ENCODE results near the gene FOXN4.

The FOXN4 gene

GRCh38 chr12:109305547-109305946 is 3.5 kb downstream of the FOXN4 start:
- DNase-seq (ENCODE audit: low read depth), result no peak

GRCh38 chr12:109304485-109304884 is 4.6 kb downstream of the FOXN4 start:
- DNase-seq (ENCODE audit: low read depth), result no peak

- no peak for DNase-seq (ENCODE audit: low read depth)
Measured at GRCh38 chr12:109302770-109303169, 6.3 kb downstream of the FOXN4 start.

- DNase-seq (ENCODE audit: low read depth), result no peak
Measured at GRCh38 chr12:109302358-109302757, 6.7 kb downstream of the FOXN4 start.

GRCh38 chr12:109301643-109302168 is 7.4 kb downstream of the FOXN4 start:
- DNase-seq (ENCODE audit: low read depth), result no peak

- DNase-seq (ENCODE audit: low read depth), result no peak
Measured at GRCh38 chr12:109299849-109300248, 9.2 kb downstream of the FOXN4 start.

GRCh38 chr12:109296431-109296830 is 12.7 kb downstream of the FOXN4 start:
- no peak for DNase-seq (ENCODE audit: low read depth)

GRCh38 chr12:109295764-109296425 is 13.2 kb downstream of the FOXN4 start:
- no peak for DNase-seq (ENCODE audit: low read depth)

- no peak for DNase-seq (ENCODE audit: low read depth)
Measured at GRCh38 chr12:109294286-109294796, 14.7 kb downstream of the FOXN4 start.

GRCh38 chr12:109293106-109293505 is 16.0 kb downstream of the FOXN4 start:
- DNase-seq (ENCODE audit: low read depth), result no peak

- no peak for DNase-seq (ENCODE audit: low read depth)
Measured at GRCh38 chr12:109292342-109292711, 16.8 kb downstream of the FOXN4 start.

GRCh38 chr12:109291521-109292341 is 17.4 kb downstream of the FOXN4 start:
- no peak for DNase-seq (ENCODE audit: low read depth)

GRCh38 chr12:109291117-109291516 is 18.0 kb downstream of the FOXN4 start:
- no peak for DNase-seq (ENCODE audit: low read depth)

GRCh38 chr12:109290061-109290460 is 19.0 kb downstream of the FOXN4 start:
- no peak for DNase-seq (ENCODE audit: low read depth)

- no peak for DNase-seq (ENCODE audit: low read depth)
Measured at GRCh38 chr12:109289551-109289950, 19.5 kb downstream of the FOXN4 start.

- DNase-seq (ENCODE audit: low read depth), result no peak
Measured at GRCh38 chr12:109289004-109289403, 20.1 kb downstream of the FOXN4 start.

GRCh38 chr12:109288571-109288970 is 20.5 kb downstream of the FOXN4 start:
- DNase-seq (ENCODE audit: low read depth), result no peak

- no peak for DNase-seq (ENCODE audit: low read depth)
Measured at GRCh38 chr12:109287811-109288469, 21.1 kb downstream of the FOXN4 start.

- no peak for DNase-seq (ENCODE audit: low read depth)
Measured at GRCh38 chr12:109287181-109287580, 21.9 kb downstream of the FOXN4 start.

GRCh38 chr12:109286652-109287051 is 22.4 kb downstream of the FOXN4 start:
- DNase-seq (ENCODE audit: low read depth), result no peak

- no peak for DNase-seq (ENCODE audit: low read depth)
Measured at GRCh38 chr12:109286252-109286651, 22.8 kb downstream of the FOXN4 start.

- no peak for DNase-seq (ENCODE audit: low read depth)
Measured at GRCh38 chr12:109284392-109284791, 24.7 kb downstream of the FOXN4 start.

- no peak for DNase-seq (ENCODE audit: low read depth)
Measured at GRCh38 chr12:109281452-109281851, 27.6 kb downstream of the FOXN4 start.
